ENCODE measurements around the gene ARID5B.

- TF ChIP-seq CTCF (IDR thresholded peaks at IDR 0.05; ENCODE audit: poor library complexity) (no peak), EZH2phosphoT487 (IDR thresholded peaks at IDR 0.05; ENCODE audit: low read depth, severe bottlenecking, unreplicated experiment) (no peak)
Observed at GRCh38 chr10:62095181-62096122, 194.0 kb downstream of the ARID5B start.
